Breast epithelium (tissue), 4 donors: ENCODE data around the gene SLC10A2. TPM values are rescaled to one million over a fixed set of nuclear protein-coding genes. Genes with fewer than 3 reads are reported as not detected.

Experiments
- DNase-seq, 2 donors: peaks; one replicate each; pipeline ENCODE4 v3.0.0-alpha.2; 2019; ENCODE audit warnings: low spot score in 2 of 2
- H3K27ac ChIP-seq, 2 donors: fragments of 200-600 bp; sonication (generic) in 1 of 2; one replicate each; pipeline ENCODE4 v1.5.1; 2016 to 2019; ENCODE audit warnings: mild to moderate bottlenecking in 1 of 2
- H3K27me3 ChIP-seq, 2 donors: fragments of 200-600 bp; sonication (generic) in 1 of 2; one replicate each; pipeline versions ENCODE4 v1.5.1 to v1.6.0; 2017 to 2019; ENCODE audit warnings: control low read depth in 1 of 2, mild to moderate bottlenecking in 1 of 2
- H3K36me3 ChIP-seq: fragments of 200-600 bp; one replicate; pipeline ENCODE4 v1.5.1; 2019
- H3K4me1 ChIP-seq, 2 donors: fragments of 200-600 bp; sonication (generic); one replicate each; pipeline ENCODE4 v1.5.1; 2016 to 2019; ENCODE audit warnings: control low read depth in 1 of 2
- H3K4me3 ChIP-seq, 3 donors: fragments of 200-600 bp; sonication (generic); 1 replicate in 2 of 3; 2 replicates in 1 of 3; pipeline ENCODE4 v1.5.1; 2016 to 2019; ENCODE audit warnings: mild to moderate bottlenecking in 3 of 3, moderate library complexity in 2 of 3
- H3K9me3 ChIP-seq, 2 donors: fragments of 200-600 bp; sonication (generic) in 1 of 2; one replicate each; pipeline ENCODE4 v1.5.1; 2016 to 2019; ENCODE audit warnings: control low read depth in 1 of 2
- POLR2A ChIP-seq: fragments of 450-650 bp; IDR thresholded peaks from one replicate; pipeline ENCODE4 v1.6.1; 2016; ENCODE audit warnings: antibody characterized with exemption, mild to moderate bottlenecking, moderate library complexity
- POLR2AphosphoS5 ChIP-seq, 3 donors: sonication (generic); formaldehyde crosslinking; IDR thresholded peaks; one replicate each; pipeline ENCODE4 v1.6.1; 2017; ENCODE audit warnings: antibody characterized with exemption in 3 of 3
- intact Hi-C: fragments of 100-400 bp; cut with DNase I; formaldehyde crosslinking; loops from one replicate; pipeline ENCODE4 v1.15.1; 2023; ENCODE audit warnings: low total_unique reads
- total RNA-seq, 3 donors: library from RNA; depleted of rRNA; stranded (reverse); fragments of >200 nt; gene quantifications; one replicate each; pipeline ENCODE4 v1.1.0, GENCODE V29; 2016
- TF ChIP-seq, protein P1 (sequence below), 3 donors: fragments of 450-650 bp; IDR thresholded peaks; one replicate each; pipeline ENCODE4 v1.5.1; 2016 to 2017; ENCODE audit warnings: antibody characterized with exemption in 3 of 3, mild to moderate bottlenecking in 3 of 3, moderate library complexity in 3 of 3

Gene SLC10A2
- total RNA-seq, 3 donors from 2014 or later, result 0.33 TPM; not detected in 2

DNA sequence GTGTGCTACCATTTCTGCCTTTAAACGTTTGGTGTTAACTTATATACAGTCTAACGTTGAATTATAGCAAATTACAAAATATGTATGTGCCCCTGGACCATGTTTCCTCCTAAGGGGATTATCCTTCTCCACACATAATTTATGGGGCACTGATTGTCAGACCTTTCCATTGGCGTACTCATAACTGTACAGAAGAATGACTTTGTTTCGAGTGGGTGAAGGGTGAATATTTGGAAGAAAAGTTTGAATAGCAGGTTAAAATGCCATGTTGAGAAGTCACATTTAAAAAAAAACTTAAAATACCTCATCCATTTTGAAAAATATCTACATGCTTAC, 58.8 kb downstream of the SLC10A2 start:
- Histone ChIP-seq H3K4me1 (no peaks in the 10 kb centered on the region), H3K27me3 (no peaks in the 10 kb centered on the region), H3K36me3 (no peaks in the 10 kb centered on the region), H3K27ac (no peak overlapping the region), H3K9me3 (no peaks in the 10 kb centered on the region), H3K4me3 (no peak overlapping the region)
- no peak for TF ChIP-seq POLR2A
- no peak for TF ChIP-seq POLR2AphosphoS5 (IDR thresholded peaks at IDR 0.05)
- TF ChIP-seq, protein P1, sequence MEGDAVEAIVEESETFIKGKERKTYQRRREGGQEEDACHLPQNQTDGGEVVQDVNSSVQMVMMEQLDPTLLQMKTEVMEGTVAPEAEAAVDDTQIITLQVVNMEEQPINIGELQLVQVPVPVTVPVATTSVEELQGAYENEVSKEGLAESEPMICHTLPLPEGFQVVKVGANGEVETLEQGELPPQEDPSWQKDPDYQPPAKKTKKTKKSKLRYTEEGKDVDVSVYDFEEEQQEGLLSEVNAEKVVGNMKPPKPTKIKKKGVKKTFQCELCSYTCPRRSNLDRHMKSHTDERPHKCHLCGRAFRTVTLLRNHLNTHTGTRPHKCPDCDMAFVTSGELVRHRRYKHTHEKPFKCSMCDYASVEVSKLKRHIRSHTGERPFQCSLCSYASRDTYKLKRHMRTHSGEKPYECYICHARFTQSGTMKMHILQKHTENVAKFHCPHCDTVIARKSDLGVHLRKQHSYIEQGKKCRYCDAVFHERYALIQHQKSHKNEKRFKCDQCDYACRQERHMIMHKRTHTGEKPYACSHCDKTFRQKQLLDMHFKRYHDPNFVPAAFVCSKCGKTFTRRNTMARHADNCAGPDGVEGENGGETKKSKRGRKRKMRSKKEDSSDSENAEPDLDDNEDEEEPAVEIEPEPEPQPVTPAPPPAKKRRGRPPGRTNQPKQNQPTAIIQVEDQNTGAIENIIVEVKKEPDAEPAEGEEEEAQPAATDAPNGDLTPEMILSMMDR (IDR thresholded peaks at IDR 0.05), result no peak
- no peak for DNase-seq
- intact Hi-C loops, result no loop called here

DNA sequence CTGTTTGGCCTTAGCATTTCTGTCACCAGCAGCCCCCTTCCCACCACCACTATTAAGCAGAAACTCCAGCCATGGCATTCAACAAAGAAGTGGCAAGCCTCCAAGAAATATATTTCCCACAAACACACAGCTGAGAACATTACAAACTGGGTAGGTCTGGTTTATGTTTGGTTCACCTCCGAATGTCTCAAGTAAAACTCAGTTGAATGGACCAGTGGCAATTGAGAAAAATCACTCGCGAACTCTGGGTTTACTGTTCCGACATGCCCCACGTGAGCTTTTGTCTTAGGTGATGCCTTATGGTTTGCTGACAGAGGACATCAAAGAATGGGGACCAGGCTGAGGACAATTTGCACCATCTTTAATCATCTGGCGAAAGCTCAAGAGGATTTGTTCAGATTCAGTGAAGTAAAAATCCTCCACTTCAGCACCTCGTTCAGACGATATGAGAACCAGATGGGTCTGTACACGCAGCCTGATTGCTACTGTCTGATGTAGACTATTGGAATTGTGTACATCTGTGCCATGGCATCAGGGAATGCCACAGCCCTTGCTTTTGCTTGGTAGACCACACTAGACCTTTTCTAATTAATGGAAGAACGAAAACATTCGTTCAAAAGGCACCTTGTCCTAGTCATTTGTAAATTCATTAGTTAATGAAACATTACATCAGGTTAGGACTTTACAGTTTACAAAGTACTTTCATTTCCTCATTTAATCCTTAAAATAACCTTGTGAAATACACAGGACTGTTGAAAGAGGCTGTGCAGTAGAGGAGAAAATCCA, 59.4 kb downstream of the SLC10A2 start:
- Histone ChIP-seq H3K4me1 (no peaks in the 10 kb centered on the region), H3K4me3 (no peak overlapping the region), H3K36me3 (no peaks in the 10 kb centered on the region), H3K27ac (no peak overlapping the region), H3K9me3 (no peaks in the 10 kb centered on the region), H3K27me3 (no peaks in the 10 kb centered on the region)
- TF ChIP-seq POLR2AphosphoS5 (IDR thresholded peaks at IDR 0.05), result no peak
- TF ChIP-seq POLR2A, result no peak
- TF ChIP-seq, protein P1 (IDR thresholded peaks at IDR 0.05), result no peak
- intact Hi-C loops, result no loop called here
- DNase-seq, result no peak

DNA sequence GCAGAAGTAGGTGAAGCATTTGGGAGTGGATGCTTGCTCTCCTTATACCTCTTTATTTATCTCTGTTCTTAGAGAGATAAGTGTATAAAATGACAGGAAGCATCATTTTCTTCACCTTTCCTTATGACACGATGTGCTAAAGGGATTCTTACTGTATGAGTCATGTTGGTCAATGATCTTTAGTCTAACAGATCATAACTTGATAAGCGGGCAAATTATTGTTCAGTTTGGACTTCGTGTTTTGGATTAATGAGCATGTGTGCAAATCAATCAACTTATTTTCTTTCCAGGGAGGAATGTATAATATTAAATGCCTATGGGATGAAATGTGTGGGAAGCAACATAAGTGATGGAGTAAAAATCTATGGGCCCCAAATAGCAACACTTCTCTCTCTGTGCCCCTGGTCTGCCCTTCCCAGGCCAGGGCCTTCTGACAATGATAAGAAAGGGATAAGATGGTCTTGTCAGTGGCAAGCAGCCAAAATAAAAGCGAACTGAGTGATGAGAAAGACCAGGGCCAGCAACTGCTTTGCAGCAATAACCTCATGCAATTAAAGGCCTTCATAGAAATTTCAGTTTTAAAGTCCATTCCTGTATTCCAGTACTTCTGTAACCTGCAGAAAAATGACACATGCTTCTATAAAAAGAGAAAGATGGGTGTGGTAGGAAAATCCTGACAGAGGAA, 61.4 kb downstream of the SLC10A2 start:
- Histone ChIP-seq H3K36me3 (no peaks in the 10 kb centered on the region), H3K4me3 (no peak overlapping the region), H3K9me3 (no peaks in the 10 kb centered on the region), H3K27ac (no peak overlapping the region), H3K27me3 (no peaks in the 10 kb centered on the region), H3K4me1 (no peaks in the 10 kb centered on the region)
- intact Hi-C loops, result no loop called here
- no peak for TF ChIP-seq POLR2AphosphoS5 (IDR thresholded peaks at IDR 0.05)
- TF ChIP-seq POLR2A, result no peak
- TF ChIP-seq, protein P1 (IDR thresholded peaks at IDR 0.05), result no peak
- DNase-seq, result no peak

DNA sequence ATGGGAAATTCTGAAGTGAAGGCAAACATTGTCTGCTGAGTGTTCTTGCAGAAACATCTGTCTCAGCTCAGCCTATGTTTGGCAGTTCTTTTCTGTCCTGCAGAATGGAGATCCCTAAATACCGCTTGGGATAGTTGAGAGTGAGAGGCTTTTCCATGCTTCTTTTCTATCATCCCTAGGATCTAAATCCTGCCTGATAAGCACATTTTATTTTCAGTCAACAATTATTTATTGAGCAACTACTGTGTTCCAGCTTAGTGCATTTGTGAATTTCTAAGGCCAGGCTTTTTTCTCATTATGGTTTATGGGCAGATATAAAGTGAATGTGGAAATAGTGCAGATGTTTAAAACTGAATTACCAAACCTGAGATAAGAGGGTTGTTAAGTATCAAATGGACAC, 62.6 kb downstream of the SLC10A2 start:
- Histone ChIP-seq H3K4me3 (no peak overlapping the region), H3K4me1 (no peaks in the 10 kb centered on the region), H3K36me3 (no peaks in the 10 kb centered on the region), H3K27ac (no peak overlapping the region), H3K27me3 (no peaks in the 10 kb centered on the region), H3K9me3 (no peaks in the 10 kb centered on the region)
- intact Hi-C loops, result no loop called here
- no peak for TF ChIP-seq POLR2AphosphoS5 (IDR thresholded peaks at IDR 0.05)
- TF ChIP-seq, protein P1 (IDR thresholded peaks at IDR 0.05), result no peak
- TF ChIP-seq POLR2A, result no peak
- DNase-seq, result no peak

DNA sequence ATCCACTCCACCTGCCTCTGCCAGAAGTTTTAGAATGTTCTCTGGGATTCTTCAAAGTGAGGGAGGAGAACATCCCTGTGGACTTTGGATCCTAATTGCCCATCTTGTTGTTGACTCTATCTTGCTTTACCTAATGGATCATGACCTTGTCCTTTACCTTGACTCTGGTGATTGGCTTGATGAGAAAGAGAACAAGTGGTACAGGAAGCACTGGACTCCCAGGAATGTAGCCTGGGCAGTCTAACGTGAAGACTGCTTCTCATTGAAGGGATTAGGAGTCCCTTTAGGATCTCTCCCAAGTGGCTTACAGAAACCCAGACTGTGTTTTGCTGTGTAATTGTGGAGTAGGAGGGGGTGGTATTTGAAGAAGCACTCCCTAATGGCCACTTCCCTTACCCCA, 63.9 kb downstream of the SLC10A2 start:
- no peaks in the 10 kb centered on the region for H3K9me3 ChIP-seq
- no peaks in the 10 kb centered on the region for H3K4me1 ChIP-seq
- TF ChIP-seq POLR2A (no peak), POLR2AphosphoS5 (IDR thresholded peaks at IDR 0.05) (no peak)
- TF ChIP-seq, protein P1 (IDR thresholded peaks at IDR 0.05), result no peak
- no peaks in the 10 kb centered on the region for H3K27me3 ChIP-seq
- H3K36me3 ChIP-seq, result no peaks in the 10 kb centered on the region
- no peak overlapping the region for H3K4me3 ChIP-seq
- intact Hi-C loops, result no loop called here
- DNase-seq, result no peak
- no peak overlapping the region for H3K27ac ChIP-seq
